DMS153 treated with DMSO at 0.1 percent for 48 hours (cell line): Measurements from ENCODE around the gene SEMA3B.

Source experiments
- DNase-seq: peaks from one replicate; lab custom pipeline; 2025; ENCODE audit not compliant: unreplicated experiment; lab: John Stamatoyannopoulos, UW

SEMA3B gene

GRCh38 chr3:50292159-50293078 is 23.5 kb downstream of the SEMA3B start, which contains the start of gene IFRD2:
IFRD2 (minus strand) TSS chr3:50292429; CDS start chr3:50292274, 155 bp downstream.
- peak; percentile 70 for DNase-seq

- DNase-seq = no peak
Measured at GRCh38 chr3:50293079-50293801, 24.3 kb downstream of the SEMA3B start.

- no peak for DNase-seq
Measured at GRCh38 chr3:50294089-50294488, 25.1 kb downstream of the SEMA3B start.

- no peak for DNase-seq
Measured at GRCh38 chr3:50294492-50295403, 25.8 kb downstream of the SEMA3B start.

- no peak for DNase-seq
Measured at GRCh38 chr3:50295553-50296431, 26.8 kb downstream of the SEMA3B start.

GRCh38 chr3:50296721-50297383 is 27.9 kb downstream of the SEMA3B start:
- DNase-seq = no peak

GRCh38 chr3:50297384-50297775 is 28.4 kb downstream of the SEMA3B start:
- DNase-seq = no peak

GRCh38 chr3:50297896-50298725 is 29.2 kb downstream of the SEMA3B start:
- DNase-seq = no peak

- DNase-seq = peak; percentile 77
Measured at GRCh38 chr3:50298836-50299637, 30.1 kb downstream of the SEMA3B start, which contains the start of the genes HYAL3 and NAA80. HYAL3 (minus strand) TSS chr3:50299405; CDS start chr3:50295602, 3,803 bp downstream. NAA80 (minus strand) TSS chr3:50299405; CDS start chr3:50297463, 1,942 bp downstream.

- no peak for DNase-seq
Measured at GRCh38 chr3:50299638-50299928, 30.6 kb downstream of the SEMA3B start.

- no peak for DNase-seq
Measured at GRCh38 chr3:50299929-50300680, 31.2 kb downstream of the SEMA3B start.

GRCh38 chr3:50300681-50301254 is 31.8 kb downstream of the SEMA3B start:
- DNase-seq = no peak

GRCh38 chr3:50302095-50303012 is 33.4 kb downstream of the SEMA3B start:
- no peak for DNase-seq

- no peak for DNase-seq
Measured at GRCh38 chr3:50303013-50303815, 34.3 kb downstream of the SEMA3B start, which contains the start of gene HYAL1. HYAL1 (minus strand) TSS chr3:50303574; CDS start chr3:50302956, 618 bp downstream.

- DNase-seq = no peak
Measured at GRCh38 chr3:50304601-50305000, 35.7 kb downstream of the SEMA3B start.
